ENCODE measurements around the gene NEU4.

The NEU4 gene

GRCh38 chr2:241865957-241866789, 57.2 kb downstream of the NEU4 start:
- no peak for DNase-seq (ENCODE audit: low spot score)

Data from LoVo (cell line).